Bronchial epithelial cell (primary cell): ENCODE results near the gene SSH2. TPM values are rescaled to one million over a fixed set of nuclear protein-coding genes. Genes with fewer than 3 reads are reported as not detected.
A peak's percentile ranks its signal among the peaks of the same experiment; 100 is the strongest.

Experiments used
- DNase-seq: peaks from one replicate; pipeline ENCODE4 v3.0.0-alpha.2; 2010; ENCODE audit warnings: low read depth
- FAIRE-seq: peaks from 2 replicates; lab custom pipeline; 2011; peaks lifted over from hg19 to GRCh38; lab: Jason Lieb, UNC
- H3K27me3 ChIP-seq: 2 replicates; pipeline ENCODE4 v1.5.1; 2011; ENCODE audit warnings: low read length; ENCODE audit not compliant: control insufficient read depth, insufficient read depth
- H3K36me3 ChIP-seq: 2 replicates; pipeline ENCODE4 v1.5.1; 2011; ENCODE audit warnings: low read length; ENCODE audit not compliant: control insufficient read depth, insufficient read depth
- H3K4me3 ChIP-seq: 2 replicates; pipeline ENCODE4 v1.5.1; 2011; ENCODE audit warnings: mild to moderate bottlenecking, low read depth, low read length, control low read depth
- CTCF ChIP-seq: IDR thresholded peaks from 2 replicates; pipeline ENCODE4 v1.5.1; 2011; ENCODE audit warnings: mild to moderate bottlenecking, moderate library complexity, low read length, control low read depth, inconsistent platforms; ENCODE audit not compliant: insufficient read depth, severe bottlenecking
- total RNA-seq: library from RNA; depleted of rRNA; stranded (reverse); fragments of >200 nt; gene quantifications from 2 replicates; pipeline ENCODE4 v1.2.1, GENCODE V29; 2014

SSH2 gene
- total RNA-seq, 1 donor from 2014 or later: 3.7 TPM

DNA sequence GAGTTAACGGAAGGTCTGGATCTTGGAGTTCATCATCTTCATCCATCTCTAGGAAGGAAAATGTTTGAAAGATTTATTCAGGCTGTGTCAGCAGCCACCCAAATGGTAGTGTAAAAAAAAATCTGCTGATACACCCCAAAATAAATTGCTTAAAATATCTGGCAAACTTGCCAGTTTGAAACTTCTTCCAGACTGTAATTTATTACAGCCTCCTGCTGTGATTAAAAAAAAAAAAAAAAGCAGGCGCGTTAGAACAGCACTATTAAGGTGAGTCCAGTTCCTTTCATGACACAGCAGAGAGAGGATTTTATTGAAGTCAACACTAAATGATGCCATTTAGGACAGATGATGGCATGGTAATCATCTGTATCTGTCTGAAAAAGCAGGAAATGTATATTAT lies 166.8 kb downstream of the SSH2 start:
- no peak for DNase-seq
- TF ChIP-seq CTCF: no peak
- FAIRE-seq: no peak
- no peaks in the 10 kb centered on the region for H3K36me3 ChIP-seq
- H3K27me3 ChIP-seq: no peaks in the 10 kb centered on the region
- no peak overlapping the region for H3K4me3 ChIP-seq

DNA sequence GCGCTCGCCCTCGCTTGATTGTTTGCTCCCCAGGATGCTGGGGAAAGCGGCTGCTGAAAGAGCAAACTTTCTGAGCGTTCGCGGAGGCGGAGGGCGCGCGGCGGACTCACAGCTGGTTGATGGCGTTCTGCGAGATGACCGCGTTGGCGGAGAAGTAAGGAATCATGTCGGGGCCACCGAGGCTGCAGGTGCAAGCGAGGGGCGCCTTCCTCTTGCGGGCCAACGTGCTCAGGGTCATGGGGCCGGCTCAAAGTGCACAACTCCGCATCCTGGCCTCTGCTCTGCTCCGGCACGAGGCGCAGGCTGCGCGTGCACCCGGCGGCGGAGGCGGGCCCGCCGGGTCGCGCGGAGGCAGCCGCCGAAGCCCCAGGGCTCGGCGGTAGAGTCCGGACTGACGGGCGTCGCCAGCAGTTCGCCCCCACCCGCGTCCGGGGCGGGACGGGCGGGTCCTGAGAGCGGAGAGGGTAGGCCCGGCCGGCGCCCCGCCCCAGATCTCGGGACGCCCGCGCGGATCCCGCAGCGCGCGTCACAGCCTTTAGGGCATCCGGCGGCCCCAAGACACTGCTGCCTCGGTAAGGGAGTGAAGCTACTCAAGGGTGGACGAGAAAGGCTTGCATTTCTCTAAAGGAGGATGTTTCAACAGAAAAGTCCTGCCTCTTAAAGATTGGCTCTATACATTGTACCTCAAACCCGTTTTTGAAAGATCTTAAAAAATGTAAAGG lies 168.8 kb downstream of the SSH2 start:
- H3K36me3 ChIP-seq: no peaks in the 10 kb centered on the region
- DNase-seq (peak; percentile 67), FAIRE-seq (no peak)
- no peak for TF ChIP-seq CTCF
- H3K4me3 ChIP-seq: peak overlapping the region; percentile 77
- H3K27me3 ChIP-seq: no peaks in the 10 kb centered on the region

- Histone ChIP-seq H3K27me3 (no peaks in the 10 kb centered on the region), H3K36me3 (no peaks in the 10 kb centered on the region), H3K4me3 (peak overlapping the region; percentile 77)
- no peak for TF ChIP-seq CTCF
- DNase-seq: peak; percentile 12
- FAIRE-seq: no peak
Measured at GRCh38 chr17:29760279-29761039, 169.6 kb downstream of the SSH2 start.

DNA sequence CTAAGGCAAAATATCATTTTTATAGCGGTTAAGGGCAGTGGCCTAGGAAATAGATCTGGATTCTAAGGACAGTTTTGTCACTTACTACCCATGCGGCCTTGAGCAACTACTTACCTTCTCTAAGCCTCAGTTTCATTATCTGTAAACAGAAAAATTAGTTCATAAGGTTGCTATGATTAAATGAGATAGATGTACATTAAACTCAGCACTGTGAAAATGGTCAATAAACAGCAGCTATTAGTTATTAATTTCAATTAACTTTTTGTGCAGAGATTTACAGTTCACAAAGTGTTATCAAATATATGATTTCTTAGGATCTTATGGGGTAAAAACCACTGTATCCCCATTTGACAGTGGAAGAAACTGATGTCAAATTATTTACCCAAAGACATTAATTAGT lies 171.8 kb downstream of the SSH2 start:
- H3K27me3 ChIP-seq: no peaks in the 10 kb centered on the region
- no peak for FAIRE-seq

GRCh38 chr17:29757788-29758187 lies 172.2 kb downstream of the SSH2 start:
- FAIRE-seq: no peak
- H3K4me3 ChIP-seq: no peak overlapping the region
- DNase-seq: no peak
- TF ChIP-seq CTCF: no peak
- H3K27me3 ChIP-seq: no peaks in the 10 kb centered on the region
- H3K36me3 ChIP-seq: no peaks in the 10 kb centered on the region

More for the DNA sequence above, 171.8 kb downstream of the SSH2 start:
- Histone ChIP-seq H3K4me3 (no peak overlapping the region), H3K36me3 (no peaks in the 10 kb centered on the region)
- no peak for DNase-seq
- TF ChIP-seq CTCF: no peak
